ENCODE results near the gene LRRTM4. TPM values are rescaled to one million over a fixed set of nuclear protein-coding genes. Genes with fewer than 3 reads are reported as not detected.

Gene LRRTM4
- total RNA-seq, 1 donor from 2014 or later = not detected

- no peak for DNase-seq (ENCODE audit: low read depth)
Observed at GRCh38 chr2:77001895-77002294, 520.3 kb downstream of the LRRTM4 start.

- DNase-seq (ENCODE audit: low read depth) = no peak
Observed at GRCh38 chr2:76998704-76999103, 523.5 kb downstream of the LRRTM4 start.

- DNase-seq (ENCODE audit: low read depth) = no peak
Observed at GRCh38 chr2:76998152-76998551, 524.0 kb downstream of the LRRTM4 start.

GRCh38 chr2:76997296-76997695 lies 524.9 kb downstream of the LRRTM4 start:
- no peak for DNase-seq (ENCODE audit: low read depth)

- DNase-seq (ENCODE audit: low read depth) = no peak
Observed at GRCh38 chr2:76985387-76986136, 536.6 kb downstream of the LRRTM4 start.

GRCh38 chr2:76984359-76984758 lies 537.8 kb downstream of the LRRTM4 start:
- DNase-seq (ENCODE audit: low read depth) = no peak

- no peak for DNase-seq (ENCODE audit: low read depth)
Observed at GRCh38 chr2:76980067-76980787, 541.9 kb downstream of the LRRTM4 start.

GRCh38 chr2:76977846-76978727 lies 544.1 kb downstream of the LRRTM4 start:
- no peak for DNase-seq (ENCODE audit: low read depth)

GRCh38 chr2:76975752-76976151 lies 546.4 kb downstream of the LRRTM4 start:
- no peak for DNase-seq (ENCODE audit: low read depth)

- no peak for DNase-seq (ENCODE audit: low read depth)
Observed at GRCh38 chr2:76973610-76974009, 548.6 kb downstream of the LRRTM4 start.

- no peak for DNase-seq (ENCODE audit: low read depth)
Observed at GRCh38 chr2:76965772-76966171, 556.4 kb downstream of the LRRTM4 start.

- peak; percentile 2 for DNase-seq (ENCODE audit: low read depth)
Observed at GRCh38 chr2:76958749-76959148, 563.4 kb downstream of the LRRTM4 start.

GRCh38 chr2:76953733-76954347 lies 568.3 kb downstream of the LRRTM4 start:
- no peak for DNase-seq (ENCODE audit: low read depth)

- no peak for DNase-seq (ENCODE audit: low read depth)
Observed at GRCh38 chr2:76946631-76947145, 575.5 kb downstream of the LRRTM4 start.

- no peak for DNase-seq (ENCODE audit: low read depth)
Observed at GRCh38 chr2:76940559-76940958, 581.6 kb downstream of the LRRTM4 start.

- DNase-seq (ENCODE audit: low read depth) = no peak
Observed at GRCh38 chr2:76938153-76938552, 584.0 kb downstream of the LRRTM4 start.

- DNase-seq (ENCODE audit: low read depth) = no peak
Observed at GRCh38 chr2:76932550-76932949, 589.6 kb downstream of the LRRTM4 start.

- no peak for DNase-seq (ENCODE audit: low read depth)
Observed at GRCh38 chr2:76930056-76930744, 592.0 kb downstream of the LRRTM4 start.

- DNase-seq (ENCODE audit: low read depth) = no peak
Observed at GRCh38 chr2:76928026-76928425, 594.1 kb downstream of the LRRTM4 start.

- DNase-seq (ENCODE audit: low read depth) = no peak
Observed at GRCh38 chr2:76921006-76921405, 601.2 kb downstream of the LRRTM4 start.
